GM10266 (cell line): ENCODE data around the gene CDS2.

Experiments
- DNase-seq: peaks from one replicate; pipeline ENCODE4 v3.0.0; 2012; ENCODE audit errors: extremely low spot score
- CTCF ChIP-seq: IDR thresholded peaks from 2 replicates; pipeline ENCODE4 v1.5.1; 2012; ENCODE audit warnings: mild to moderate bottlenecking, low read depth; ENCODE audit not compliant: control insufficient read depth, insufficient read depth; ENCODE audit errors: missing control alignments

The CDS2 gene

GRCh38 chr20:5234978-5235377 is 108.2 kb downstream of the CDS2 start:
- no peak for DNase-seq
- no peak for TF ChIP-seq CTCF
